Measurements from ENCODE around the gene VPS41. TPM values are rescaled to one million over a fixed set of nuclear protein-coding genes. Genes with fewer than 3 reads are reported as not detected.

VPS41 gene
- total and polyA plus RNA-seq, 7 donors = 10.2 to 38.5 (median 25.7) TPM

- no peak for TF ChIP-seq POLR2A (IDR thresholded peaks at IDR 0.05)
- no peak for TF ChIP-seq CTCF (IDR thresholded peaks at IDR 0.05)
- no peak for TF ChIP-seq EP300 (IDR thresholded peaks at IDR 0.05)
- no peak for TF ChIP-seq POLR2AphosphoS5 (IDR thresholded peaks at IDR 0.05)
- intact Hi-C loops (cut with DNase I) = no loop called here
- Histone ChIP-seq H3K4me1 (peaks cover 0 to 38% (median 29%) of the 10 kb centered on the region in 4 donors), H3K27me3 (no peaks in the 10 kb centered on the region), H3K4me3 (no peak overlapping the region), H3K27ac (no peak overlapping the region), H3K9me3 (no peaks in the 10 kb centered on the region), H3K36me3 (no peaks in the 10 kb centered on the region)
- WGBS, 2 donors = 87 to 94% methylated on average over 3 of the region's 3 CpGs
- no peak for DNase-seq
These were observed 81.0 kb downstream of the VPS41 start for GRCh38 chr7:38828026-38828425.

- WGBS, 2 donors = 82 to 93% methylated on average over 3 of the region's 3 CpGs
- no peak for TF ChIP-seq EP300 (IDR thresholded peaks at IDR 0.05)
- TF ChIP-seq POLR2A (IDR thresholded peaks at IDR 0.05) = no peak
- TF ChIP-seq POLR2AphosphoS5 (IDR thresholded peaks at IDR 0.05) = peak in 1 of 4 donors; percentile 41
- no peak for TF ChIP-seq CTCF (IDR thresholded peaks at IDR 0.05)
- Histone ChIP-seq H3K36me3 (no peaks in the 10 kb centered on the region), H3K27me3 (no peaks in the 10 kb centered on the region), H3K4me3 (no peak overlapping the region), H3K4me1 (peaks cover 0 to 28% (median 24%) of the 10 kb centered on the region in 4 donors), H3K9me3 (no peaks in the 10 kb centered on the region), H3K27ac (peak overlapping the region; percentile 10 to 75 (median 54))
- DNase-seq = no peak
- intact Hi-C loops (cut with DNase I) = no loop called here
These were observed 83.1 kb downstream of the VPS41 start for GRCh38 chr7:38825721-38826440.

- H3K9me3 ChIP-seq = no peaks in the 10 kb centered on the region
- H3K4me3 ChIP-seq = no peak overlapping the region
- no peaks in the 10 kb centered on the region for H3K27me3 ChIP-seq
- no peak for TF ChIP-seq EP300 (IDR thresholded peaks at IDR 0.05)
- no peak for TF ChIP-seq POLR2AphosphoS5 (IDR thresholded peaks at IDR 0.05)
- H3K4me1 ChIP-seq = peaks cover 0 to 24% (median 19%) of the 10 kb centered on the region in 4 donors
- intact Hi-C loops (cut with DNase I) = no loop called here
- no peaks in the 10 kb centered on the region for H3K36me3 ChIP-seq
- WGBS, 2 donors = 95 to 97% methylated on average over 3 of the region's 3 CpGs
- DNase-seq = no peak
- H3K27ac ChIP-seq = no peak overlapping the region
These were observed 84.0 kb downstream of the VPS41 start for GRCh38 chr7:38824948-38825347.

GRCh38 chr7:38822549-38822948 is 86.4 kb downstream of the VPS41 start:
- Histone ChIP-seq H3K9me3 (no peaks in the 10 kb centered on the region), H3K27me3 (no peaks in the 10 kb centered on the region), H3K4me1 (peaks cover 0 to 24% (median 17%) of the 10 kb centered on the region in 4 donors), H3K27ac (no peak overlapping the region), H3K4me3 (no peak overlapping the region), H3K36me3 (peaks cover 0 to 6% (median 0%) of the 10 kb centered on the region in 4 donors)
- TF ChIP-seq POLR2AphosphoS5 (IDR thresholded peaks at IDR 0.05) (no peak), POLR2A (IDR thresholded peaks at IDR 0.05) (no peak), EP300 (IDR thresholded peaks at IDR 0.05) (no peak), CTCF (IDR thresholded peaks at IDR 0.05) (no peak)
- DNase-seq = no peak
- intact Hi-C loops (cut with DNase I) = no loop called here
- 89 to 99% methylated on average over 1 of the region's 1 CpG for WGBS, 2 donors

- Histone ChIP-seq H3K4me3 (no peak overlapping the region), H3K27me3 (no peaks in the 10 kb centered on the region), H3K9me3 (no peaks in the 10 kb centered on the region), H3K36me3 (peaks cover 0 to 8% (median 0%) of the 10 kb centered on the region in 4 donors), H3K27ac (no peak overlapping the region), H3K4me1 (peaks cover 0 to 5% (median 2%) of the 10 kb centered on the region in 4 donors)
- 96 to 99% methylated on average over 4 of the region's 4 CpGs for WGBS, 2 donors
- TF ChIP-seq POLR2AphosphoS5 (IDR thresholded peaks at IDR 0.05) (no peak), EP300 (IDR thresholded peaks at IDR 0.05) (no peak), POLR2A (IDR thresholded peaks at IDR 0.05) (no peak), CTCF (IDR thresholded peaks at IDR 0.05) (no peak)
- intact Hi-C loops (cut with DNase I) = no loop called here
- DNase-seq = no peak
These were observed 88.4 kb downstream of the VPS41 start for GRCh38 chr7:38820571-38820970.

All from sigmoid colon (tissue), 7 donors.